Lung microvascular endothelial cell (primary cell): Measurements from ENCODE around the gene MCEMP1. TPM values are rescaled to one million over a fixed set of nuclear protein-coding genes. Genes with fewer than 3 reads are reported as not detected.

Experiments
- DNase-seq, 2 donors: peaks; one replicate each; pipeline versions ENCODE4 v3.0.0 to v3.0.0-alpha.2; 2010; ENCODE audit warnings: low read depth in 2 of 2
- total RNA-seq: library from RNA; depleted of rRNA; stranded (reverse); fragments of >200 nt; gene quantifications from 2 replicates; pipeline ENCODE4 v1.2.1, GENCODE V29; 2014

MCEMP1 gene
- total RNA-seq, 1 donor from 2014 or later = not detected

DNA sequence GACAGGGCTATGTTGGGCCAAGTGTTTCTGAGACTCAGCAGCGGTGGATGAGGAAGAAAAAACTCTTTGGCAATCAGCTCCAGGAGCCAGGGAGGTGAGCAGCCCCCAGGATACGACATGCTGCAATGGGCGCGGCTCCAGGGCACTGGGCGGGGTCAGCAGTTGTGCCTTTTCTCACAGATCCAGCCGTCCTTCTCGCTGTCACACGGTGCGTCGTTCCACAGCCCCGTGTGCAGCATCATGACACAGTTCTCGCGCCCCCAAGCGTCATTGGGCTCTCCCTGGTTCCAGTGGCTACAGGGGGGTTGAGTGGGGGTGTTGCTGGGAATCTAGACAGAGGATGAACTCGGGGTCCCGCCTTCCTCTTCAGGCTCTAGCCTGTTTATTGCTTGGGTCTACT lies 52.3 kb downstream of the MCEMP1 start:
- DNase-seq = no peak

Other genes starting within 250 kb of the MCEMP1 start
- gene PEX11G, start 188.1 kb upstream of the MCEMP1 start, total RNA-seq = 1.3 and 1.6 TPM in 2 replicates
- gene ZNF358, start 161.0 kb upstream of the MCEMP1 start, total RNA-seq = 10.7 and 12.9 TPM in 2 replicates
- gene MCOLN1, start 154.5 kb upstream of the MCEMP1 start, total RNA-seq = 3.3 and 5.4 TPM in 2 replicates
- gene PNPLA6, start 141.4 kb upstream of the MCEMP1 start, total RNA-seq = 59.9 and 88.3 TPM in 2 replicates
- under 0.01 TPM in 2 replicates for gene CAMSAP3, start 81.2 kb upstream of the MCEMP1 start, total RNA-seq
- gene XAB2, start 47.5 kb upstream of the MCEMP1 start, total RNA-seq = 15.7 and 17.3 TPM in 2 replicates
- gene PET100, start 47.3 kb upstream of the MCEMP1 start, total RNA-seq = 37.0 and 40.1 TPM in 2 replicates
- gene PCP2, start 43.4 kb upstream of the MCEMP1 start, total RNA-seq = not detected in 2 replicates
- gene STXBP2, start 40.0 kb upstream of the MCEMP1 start, total RNA-seq = 23.3 and 29.8 TPM in 2 replicates
- not detected in 2 replicates for gene RETN, start 8.0 kb upstream of the MCEMP1 start, total RNA-seq
- gene TRAPPC5, start 3.7 kb downstream of the MCEMP1 start, total RNA-seq = 63.4 and 82.5 TPM in 2 replicates
- gene FCER2, start 25.0 kb downstream of the MCEMP1 start, total RNA-seq = not detected in 2 replicates
- gene CLEC4G, start 55.0 kb downstream of the MCEMP1 start, total RNA-seq = not detected in 2 replicates
- not detected in 2 replicates for gene CD209, start 70.4 kb downstream of the MCEMP1 start, total RNA-seq
- 8.5 and 15.3 TPM in 2 replicates for gene CLEC4M, start 86.2 kb downstream of the MCEMP1 start, total RNA-seq
- gene EVI5L, start 153.1 kb downstream of the MCEMP1 start, total RNA-seq = 7.0 and 7.9 TPM in 2 replicates
- gene PRR36, start 197.3 kb downstream of the MCEMP1 start, total RNA-seq = not detected in 2 replicates
- gene LRRC8E, start 211.4 kb downstream of the MCEMP1 start, total RNA-seq = under 0.01 and 0.65 TPM in 2 replicates
- gene MAP2K7, start 226.8 kb downstream of the MCEMP1 start, total RNA-seq = 6.8 and 9.9 TPM in 2 replicates
- gene TGFBR3L, start 237.7 kb downstream of the MCEMP1 start, total RNA-seq = under 0.01 TPM in 1 of 2 replicates, not detected in the other
- gene SNAPC2, start 243.2 kb downstream of the MCEMP1 start, total RNA-seq = 4.4 and 4.8 TPM in 2 replicates
- 1.4 and 2.0 TPM in 2 replicates for gene CTXN1, start 249.0 kb downstream of the MCEMP1 start, total RNA-seq